Body of pancreas (tissue), 4 donors: ENCODE data around the gene WARS2. TPM values are rescaled to one million over a fixed set of nuclear protein-coding genes. Genes with fewer than 3 reads are reported as not detected.

Experiments used
- ATAC-seq: fragments of 150-250 bp; one replicate; pipeline ENCODE4 v1.9.1; 2016
- DNase-seq, 4 donors: peaks; one replicate each; pipeline ENCODE4 v3.0.0-alpha.2; 2019
- H3K27ac ChIP-seq, 4 donors: fragments of 200-600 bp; sonication (generic); 1 replicate in 3 of 4; 2 replicates in 1 of 4; pipeline versions ENCODE4 v1.5.1 to v1.6.1; 2016 to 2019; ENCODE audit warnings: mild to moderate bottlenecking in 1 of 4, mixed read lengths in 1 of 4, moderate library complexity in 1 of 4
- H3K27me3 ChIP-seq, 2 donors: fragments of 200-600 bp; sonication (generic); one replicate each; pipeline ENCODE4 v1.6.0; 2016; ENCODE audit warnings: mild to moderate bottlenecking in 1 of 2
- H3K36me3 ChIP-seq, 2 donors: fragments of 200-600 bp; sonication (generic); replicated peaks in 1 of 2; 2 replicates each; pipeline ENCODE4 v1.5.1; 2016; ENCODE audit warnings: low read depth in 2 of 2; ENCODE audit not compliant: insufficient read depth in 1 of 2
- H3K4me1 ChIP-seq: fragments of 200-600 bp; sonication (generic); one replicate; pipeline ENCODE4 v1.6.0; 2016
- H3K4me3 ChIP-seq, 2 donors: fragments of 200-600 bp; sonication (generic); 1 replicate in 1 of 2; 2 replicates in 1 of 2; pipeline ENCODE4 v1.5.1; 2016 to 2019
- H3K9me3 ChIP-seq, 3 donors: fragments of 200-600 bp; sonication (generic); 1 replicate in 2 of 3; 2 replicates in 1 of 3; pipeline ENCODE4 v1.5.1; 2016
- POLR2A ChIP-seq, 3 donors: fragments of 450-650 bp; IDR thresholded peaks; one replicate each; pipeline ENCODE4 v1.6.1; 2016; ENCODE audit warnings: antibody characterized with exemption in 3 of 3, mild to moderate bottlenecking in 2 of 3
- WGBS, 2 donors: methylation state at CpG; one replicate each; pipeline ENCODE4 v1.1.5; 2017; 5-methylcytosine and 5-hydroxymethylcytosine counted together
- intact Hi-C: fragments of 100-400 bp; cut with DNase I; formaldehyde crosslinking; loops from one replicate; pipeline ENCODE4 v1.15.1; 2023
- total RNA-seq, 2 donors: library from RNA; depleted of rRNA; stranded (reverse); fragments of >200 nt; gene quantifications; one replicate each; pipeline ENCODE4 v1.1.0, GENCODE V29; 2016
- TF ChIP-seq, protein P1 (sequence below), 7 experiments: fragments of 450-650 bp in 4 of 7; fragments of 200-600 bp in 3 of 7; sonication (generic) in 3 of 7; IDR thresholded peaks; one replicate each; pipeline ENCODE4 v1.5.1; 2016 to 2019; ENCODE audit warnings: antibody characterized with exemption in 7 of 7

Gene WARS2
- total RNA-seq: 10 to 100 TPM in 1 of 2 donors, 1 to 10 TPM in 1; 4.9 to 11.7 TPM

DNA sequence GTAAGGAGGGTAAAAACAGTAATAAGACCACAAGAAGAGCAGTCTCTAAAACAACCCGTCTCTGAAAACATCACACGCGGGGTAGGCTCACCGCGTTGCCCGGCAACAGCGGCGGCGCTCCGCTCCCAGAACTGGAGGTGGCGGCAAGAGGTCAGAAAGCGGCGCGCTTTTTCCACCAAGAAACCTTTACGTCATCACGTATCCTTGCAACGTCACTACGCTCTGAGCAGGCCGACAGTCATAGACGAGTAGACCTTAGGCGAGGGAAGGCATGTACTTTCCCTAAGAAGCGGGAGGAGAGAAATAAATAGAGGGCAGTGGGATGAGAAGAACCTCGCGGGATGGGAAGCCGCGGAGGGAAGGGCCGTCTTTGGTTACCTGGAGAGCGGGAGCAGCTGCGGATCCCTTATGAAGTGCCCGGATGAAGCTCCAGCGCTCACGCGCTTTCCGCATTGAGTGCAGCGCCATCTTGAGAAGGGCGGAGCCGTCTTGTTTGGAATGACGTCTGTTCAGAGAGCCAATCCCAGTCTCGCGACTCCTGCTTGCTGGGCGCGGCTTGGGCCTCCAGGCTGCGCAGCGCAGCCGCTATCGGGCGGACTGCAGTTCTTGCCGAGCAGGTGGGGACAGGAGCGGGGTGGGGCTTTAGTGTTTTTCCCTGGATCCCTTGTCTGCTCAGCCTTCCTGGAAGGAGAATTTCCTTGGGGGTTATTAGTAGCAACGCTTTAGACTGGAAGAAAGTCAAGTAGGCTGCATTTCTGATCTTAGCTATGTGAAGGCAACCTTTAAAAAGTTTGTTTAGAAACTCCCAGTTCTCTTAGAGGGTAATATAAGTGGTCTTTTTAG is at the start of gene WARS2:
Gene WARS2, minus strand, starts transcription at position 477 of the 843 bp plus-strand sequence. Its CDS starts 9 bp downstream, at position 468.
- H3K27me3 ChIP-seq: no peaks in the 10 kb centered on the region
- intact Hi-C loops: no loop called here
- H3K4me1 ChIP-seq: peaks cover 21% of the 10 kb centered on the region
- no peaks in the 10 kb centered on the region for H3K9me3 ChIP-seq
- peak; percentile 96 to 98 (median 97) for DNase-seq
- H3K36me3 ChIP-seq: no peaks in the 10 kb centered on the region
- peak; percentile 97 for ATAC-seq
- 0 to 1% methylated on average over 44 to 50 of the region's 50 CpGs for WGBS, 2 donors
- peak within 1 kb of the TSS; percentile 26 to 41 for H3K4me3 ChIP-seq
- peak within 1 kb of the TSS; percentile 92 to 99 (median 98) for H3K27ac ChIP-seq
- peak; percentile 67 to 92 (median 90) for TF ChIP-seq POLR2A (IDR thresholded peaks at IDR 0.05)
- TF ChIP-seq, protein P1, sequence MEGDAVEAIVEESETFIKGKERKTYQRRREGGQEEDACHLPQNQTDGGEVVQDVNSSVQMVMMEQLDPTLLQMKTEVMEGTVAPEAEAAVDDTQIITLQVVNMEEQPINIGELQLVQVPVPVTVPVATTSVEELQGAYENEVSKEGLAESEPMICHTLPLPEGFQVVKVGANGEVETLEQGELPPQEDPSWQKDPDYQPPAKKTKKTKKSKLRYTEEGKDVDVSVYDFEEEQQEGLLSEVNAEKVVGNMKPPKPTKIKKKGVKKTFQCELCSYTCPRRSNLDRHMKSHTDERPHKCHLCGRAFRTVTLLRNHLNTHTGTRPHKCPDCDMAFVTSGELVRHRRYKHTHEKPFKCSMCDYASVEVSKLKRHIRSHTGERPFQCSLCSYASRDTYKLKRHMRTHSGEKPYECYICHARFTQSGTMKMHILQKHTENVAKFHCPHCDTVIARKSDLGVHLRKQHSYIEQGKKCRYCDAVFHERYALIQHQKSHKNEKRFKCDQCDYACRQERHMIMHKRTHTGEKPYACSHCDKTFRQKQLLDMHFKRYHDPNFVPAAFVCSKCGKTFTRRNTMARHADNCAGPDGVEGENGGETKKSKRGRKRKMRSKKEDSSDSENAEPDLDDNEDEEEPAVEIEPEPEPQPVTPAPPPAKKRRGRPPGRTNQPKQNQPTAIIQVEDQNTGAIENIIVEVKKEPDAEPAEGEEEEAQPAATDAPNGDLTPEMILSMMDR (IDR thresholded peaks at IDR 0.05): peak in 2 of 7 experiments; percentile 7 to 9

DNA sequence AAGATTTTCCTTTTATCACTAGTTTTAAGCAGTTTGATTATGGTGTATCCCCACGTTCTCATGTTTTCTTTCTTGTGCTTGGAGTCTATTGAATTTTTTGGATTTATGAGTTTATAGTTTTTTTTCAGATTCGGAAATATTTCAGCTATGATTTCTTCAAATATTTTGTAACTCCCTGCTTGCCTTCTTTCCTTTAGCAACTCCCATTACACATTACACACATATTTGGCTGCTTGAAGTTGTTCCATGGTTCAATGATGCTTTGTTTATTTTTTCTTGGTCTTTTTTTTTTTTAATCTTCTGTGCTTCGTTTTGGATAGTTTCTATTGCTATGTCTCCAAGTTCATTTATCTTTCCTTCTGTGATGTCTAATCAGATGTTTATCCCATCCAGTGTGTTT is 48.5 kb upstream of the WARS2 start:
- ATAC-seq: no peak
- H3K4me3 ChIP-seq: no peak overlapping the region
- H3K4me1 ChIP-seq: no peaks in the 10 kb centered on the region
- WGBS, 2 donors: 69 to 78% methylated on average over 3 of the region's 3 CpGs
- DNase-seq: no peak
- no peak for TF ChIP-seq POLR2A (IDR thresholded peaks at IDR 0.05)
- TF ChIP-seq, protein P1 (IDR thresholded peaks at IDR 0.05): no peak
- H3K27me3 ChIP-seq: no peaks in the 10 kb centered on the region
- intact Hi-C loops: no loop called here
- no peak overlapping the region for H3K27ac ChIP-seq
- H3K36me3 ChIP-seq: no peaks in the 10 kb centered on the region
- no peaks in the 10 kb centered on the region for H3K9me3 ChIP-seq

DNA sequence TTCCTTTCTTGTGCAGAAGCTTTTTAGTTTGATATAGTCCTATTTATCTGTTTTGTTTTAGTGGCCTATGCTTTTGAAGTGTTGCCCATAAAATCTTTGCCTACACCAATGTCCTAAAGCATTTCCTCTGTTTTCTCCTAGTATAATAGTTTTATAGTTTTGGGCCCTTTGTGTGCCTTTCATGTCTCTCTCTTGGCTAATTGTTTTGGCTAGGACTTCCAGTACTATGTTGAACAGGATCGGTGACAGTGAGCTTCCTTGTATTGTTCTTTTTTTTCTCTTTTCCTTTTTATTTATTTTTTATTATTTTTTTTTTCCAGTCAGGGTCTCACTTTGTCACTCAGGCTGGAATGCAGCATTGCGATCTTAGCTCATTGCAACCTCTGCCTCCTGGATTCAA is 47.0 kb upstream of the WARS2 start:
- DNase-seq: no peak
- Histone ChIP-seq H3K9me3 (no peaks in the 10 kb centered on the region), H3K4me1 (no peaks in the 10 kb centered on the region), H3K27ac (no peak overlapping the region), H3K4me3 (no peak overlapping the region), H3K36me3 (no peaks in the 10 kb centered on the region), H3K27me3 (no peaks in the 10 kb centered on the region)
- no peak for ATAC-seq
- intact Hi-C loops: no loop called here
- TF ChIP-seq POLR2A (IDR thresholded peaks at IDR 0.05): no peak
- TF ChIP-seq, protein P1 (IDR thresholded peaks at IDR 0.05): no peak
- 88 to 94% methylated on average over 2 of the region's 2 CpGs for WGBS, 2 donors

DNA sequence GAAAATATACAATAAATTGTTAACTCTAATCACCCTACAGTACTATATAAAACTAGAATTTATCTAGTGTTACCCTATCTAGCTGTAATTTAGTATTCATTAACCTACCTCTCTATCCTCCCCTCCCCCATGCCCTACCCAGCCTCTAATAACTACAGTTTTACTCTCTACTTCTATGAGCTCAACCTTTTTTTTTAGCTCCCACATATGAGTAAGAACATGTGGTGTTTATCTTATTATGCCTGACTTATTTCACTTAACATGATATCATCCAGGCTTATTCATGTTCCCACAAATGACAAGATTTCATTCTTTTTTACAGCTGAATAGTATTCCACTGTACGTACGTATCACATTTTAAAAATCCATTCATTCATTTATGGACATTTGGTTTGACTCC is 46.0 kb upstream of the WARS2 start:
- intact Hi-C loops: no loop called here
- Histone ChIP-seq H3K36me3 (no peaks in the 10 kb centered on the region), H3K4me3 (no peak overlapping the region), H3K9me3 (no peaks in the 10 kb centered on the region), H3K27me3 (no peaks in the 10 kb centered on the region), H3K27ac (no peak overlapping the region), H3K4me1 (no peaks in the 10 kb centered on the region)
- DNase-seq (no peak), ATAC-seq (no peak)
- no peak for TF ChIP-seq POLR2A (IDR thresholded peaks at IDR 0.05)
- TF ChIP-seq, protein P1 (IDR thresholded peaks at IDR 0.05): no peak
- WGBS, 2 donors: 98 to 100% methylated on average over 2 of the region's 2 CpGs
